Neuronal stem cell (in vitro differentiated cells): ENCODE data around the gene PARVA.

Source experiments
- DNase-seq: peaks from one replicate; pipeline ENCODE4 v3.0.0-alpha.2; 2013; ENCODE audit warnings: low spot score
- H2AFZ ChIP-seq: one replicate; pipeline ENCODE4 v1.6.1; 2013; ENCODE audit warnings: mild to moderate bottlenecking, low read length, inconsistent platforms
- H2AK5ac ChIP-seq: 2 replicates; pipeline ENCODE4 v1.6.1; 2013; ENCODE audit warnings: low read depth, mild to moderate bottlenecking, inconsistent platforms, low read length, moderate library complexity, mixed read lengths
- H2BK120ac ChIP-seq: 2 replicates; pipeline ENCODE4 v1.6.1; 2013; ENCODE audit warnings: low read depth, mild to moderate bottlenecking, inconsistent platforms, low read length, moderate library complexity, mixed read lengths
- H2BK12ac ChIP-seq: one replicate; pipeline ENCODE4 v1.6.1; 2013; ENCODE audit warnings: low read length, inconsistent platforms
- H2BK15ac ChIP-seq: 2 replicates; pipeline ENCODE4 v1.6.1; 2013; ENCODE audit warnings: mild to moderate bottlenecking, low read length, inconsistent platforms, mixed read lengths
- H2BK5ac ChIP-seq: one replicate; pipeline ENCODE4 v1.6.1; 2013; ENCODE audit warnings: inconsistent platforms, mild to moderate bottlenecking, low read length, moderate library complexity
- H3K14ac ChIP-seq: one replicate; pipeline ENCODE4 v1.6.1; 2013; ENCODE audit warnings: low read length, inconsistent platforms
- H3K18ac ChIP-seq: 2 replicates; pipeline ENCODE4 v1.6.1; 2013; ENCODE audit warnings: low read length, inconsistent platforms
- H3K23ac ChIP-seq: 2 replicates; pipeline ENCODE4 v1.6.1; 2013; ENCODE audit warnings: low read depth, mild to moderate bottlenecking, mixed read lengths, low read length, inconsistent platforms; ENCODE audit not compliant: poor library complexity
- H3K27ac ChIP-seq: replicated peaks from 3 replicates; pipeline ENCODE4 v1.5.1; 2013; ENCODE audit warnings: low read length, inconsistent platforms
- H3K27me3 ChIP-seq, 3 experiments: 2 replicates each; pipeline ENCODE4 v1.6.1; 2013; ENCODE audit warnings: low read length in 3 of 3, mild to moderate bottlenecking in 2 of 3, inconsistent platforms in 1 of 3, low read depth in 1 of 3, mixed read lengths in 1 of 3, moderate library complexity in 1 of 3; ENCODE audit not compliant: control insufficient read depth in 3 of 3, insufficient read depth in 3 of 3
- H3K36me3 ChIP-seq, 2 donors: replicated peaks in 1 of 2; 2 replicates each; pipeline ENCODE4 v1.6.1; 2013; ENCODE audit warnings: low read length in 2 of 2; ENCODE audit not compliant: control insufficient read depth in 2 of 2, insufficient read depth in 2 of 2
- H3K4ac ChIP-seq: 2 replicates; pipeline ENCODE4 v1.6.1; 2013; ENCODE audit warnings: inconsistent platforms, mild to moderate bottlenecking, low read length, moderate library complexity
- H3K4me1 ChIP-seq, 2 donors: 1 replicate in 1 of 2; 2 replicates in 1 of 2; pipeline ENCODE4 v1.6.1; 2013; ENCODE audit warnings: low read length in 2 of 2, low read depth in 1 of 2; ENCODE audit not compliant: control insufficient read depth in 2 of 2, insufficient read depth in 1 of 2
- H3K4me2 ChIP-seq: one replicate; pipeline ENCODE4 v1.6.1; 2013; ENCODE audit warnings: mild to moderate bottlenecking, low read length, inconsistent platforms; ENCODE audit not compliant: insufficient read depth, poor library complexity, severe bottlenecking
- H3K4me3 ChIP-seq, 2 donors: 2 replicates each; pipeline ENCODE4 v1.5.1; 2013; ENCODE audit warnings: low read length in 2 of 2, mild to moderate bottlenecking in 2 of 2, inconsistent platforms in 1 of 2, moderate library complexity in 1 of 2
- H3K79me1 ChIP-seq: one replicate; pipeline ENCODE4 v1.6.1; 2013; ENCODE audit warnings: low read depth, mild to moderate bottlenecking, inconsistent platforms, low read length, moderate library complexity
- H3K9ac ChIP-seq: one replicate; pipeline ENCODE4 v1.6.1; 2013; ENCODE audit warnings: mild to moderate bottlenecking, low read depth, low read length, inconsistent platforms; ENCODE audit not compliant: poor library complexity
- H3K9me3 ChIP-seq, 2 donors: replicated peaks in 1 of 2; 2 replicates each; pipeline versions ENCODE3 to v1.6.1; 2013; ENCODE audit warnings: low read length in 2 of 2, mild to moderate bottlenecking in 2 of 2, inconsistent platforms in 1 of 2, low read depth in 1 of 2, mixed read lengths in 1 of 2, moderate library complexity in 1 of 2; ENCODE audit not compliant: control insufficient read depth in 2 of 2, insufficient read depth in 1 of 2
- H4K8ac ChIP-seq: one replicate; pipeline ENCODE4 v1.6.1; 2013; ENCODE audit warnings: low read depth, mild to moderate bottlenecking, inconsistent platforms, low read length, moderate library complexity
- H4K91ac ChIP-seq: one replicate; pipeline ENCODE4 v1.6.1; 2013; ENCODE audit warnings: low read length, low read depth, mild to moderate bottlenecking, inconsistent platforms; ENCODE audit not compliant: poor library complexity
- WGBS, 2 donors: extraction: QIAGEN DNeasy Blood & Tissue Kit; methylation state at CpG; one replicate each; pipeline ENCODE4 v1.1.7; 2013; ENCODE audit warnings: missing lambda C conversion rate in 2 of 2, mixed read lengths in 1 of 2; ENCODE audit not compliant: insufficient read length in 2 of 2, insufficient replicate concordance in 1 of 2; ENCODE audit errors: extremely low coverage in 2 of 2; 5-methylcytosine and 5-hydroxymethylcytosine counted together

Gene PARVA

GRCh38 chr11:12526789-12527188 is 149.4 kb downstream of the PARVA start:
- Histone ChIP-seq H3K36me3 (peaks cover 0 to 2% of the 10 kb centered on the region in 2 donors), H2BK15ac (no peak overlapping the region), H3K27me3 (no peaks in the 10 kb centered on the region), H3K4me1 (no peaks in the 10 kb centered on the region), H4K91ac (no peak overlapping the region), H2BK5ac (no peak overlapping the region), H2AFZ (no peak overlapping the region), H3K79me1 (no peaks in the 10 kb centered on the region), H2BK120ac (no peak overlapping the region), H3K14ac (no peak overlapping the region), H3K27ac (no peak overlapping the region), H3K18ac (no peak overlapping the region), H3K4me2 (no peak overlapping the region), H3K4me3 (no peak overlapping the region), H2BK12ac (no peak overlapping the region), H4K8ac (no peak overlapping the region), H3K9ac (no peak overlapping the region), H3K9me3 (no peaks in the 10 kb centered on the region), H2AK5ac (no peak overlapping the region), H3K4ac (no peak overlapping the region), H3K23ac (no peak overlapping the region)
- DNase-seq = no peak
- WGBS, 2 donors = no CpG with 5 or more reads among the region's 1 CpG

- no peak for DNase-seq
- Histone ChIP-seq H3K9me3 (no peaks in the 10 kb centered on the region), H2BK15ac (no peak overlapping the region), H3K79me1 (no peaks in the 10 kb centered on the region), H2BK120ac (no peak overlapping the region), H3K27me3 (no peaks in the 10 kb centered on the region), H3K4ac (no peak overlapping the region), H3K4me1 (no peaks in the 10 kb centered on the region), H3K4me3 (no peak overlapping the region), H3K9ac (no peak overlapping the region), H2AK5ac (no peak overlapping the region), H3K36me3 (peaks cover 0 to 2% of the 10 kb centered on the region in 2 donors), H3K27ac (no peak overlapping the region), H4K91ac (no peak overlapping the region), H4K8ac (no peak overlapping the region), H3K14ac (no peak overlapping the region), H2BK5ac (no peak overlapping the region), H2BK12ac (no peak overlapping the region), H2AFZ (no peak overlapping the region), H3K4me2 (no peak overlapping the region), H3K18ac (no peak overlapping the region), H3K23ac (no peak overlapping the region)
- no CpG with 5 or more reads among the region's 2 CpGs for WGBS, 2 donors
Observed at GRCh38 chr11:12528487-12528886, 151.1 kb downstream of the PARVA start.

- Histone ChIP-seq H3K27ac (no peak overlapping the region), H3K4ac (no peak overlapping the region), H2BK5ac (no peak overlapping the region), H3K23ac (no peak overlapping the region), H3K9ac (no peak overlapping the region), H3K4me2 (no peak overlapping the region), H3K36me3 (peaks cover 0 to 2% of the 10 kb centered on the region in 2 donors), H3K27me3 (no peaks in the 10 kb centered on the region), H3K14ac (no peak overlapping the region), H2BK12ac (no peak overlapping the region), H3K18ac (no peak overlapping the region), H3K4me3 (no peak overlapping the region), H4K91ac (no peak overlapping the region), H2AFZ (no peak overlapping the region), H4K8ac (no peak overlapping the region), H3K4me1 (no peaks in the 10 kb centered on the region), H3K9me3 (no peaks in the 10 kb centered on the region), H2AK5ac (no peak overlapping the region), H2BK120ac (no peak overlapping the region), H2BK15ac (no peak overlapping the region), H3K79me1 (no peaks in the 10 kb centered on the region)
- WGBS, 2 donors = no CpG with 5 or more reads among the region's 5 CpGs
- DNase-seq = no peak
Observed at GRCh38 chr11:12529041-12529440, 151.7 kb downstream of the PARVA start.

- H3K18ac ChIP-seq = no peak overlapping the region
- no peak overlapping the region for H4K8ac ChIP-seq
- no peak overlapping the region for H2AFZ ChIP-seq
- H2BK12ac ChIP-seq = no peak overlapping the region
- no peak overlapping the region for H3K4ac ChIP-seq
- H3K4me2 ChIP-seq = no peak overlapping the region
- H3K9me3 ChIP-seq = no peaks in the 10 kb centered on the region
- DNase-seq = no peak
- H2BK5ac ChIP-seq = no peak overlapping the region
- no peaks in the 10 kb centered on the region for H3K4me1 ChIP-seq
- no peak overlapping the region for H3K9ac ChIP-seq
- no peak overlapping the region for H3K4me3 ChIP-seq
- H3K23ac ChIP-seq = no peak overlapping the region
- H2BK15ac ChIP-seq = no peak overlapping the region
- no peaks in the 10 kb centered on the region for H3K79me1 ChIP-seq
- H3K36me3 ChIP-seq = peaks cover 0 to 2% of the 10 kb centered on the region in 2 donors
- H2AK5ac ChIP-seq = no peak overlapping the region
- no peaks in the 10 kb centered on the region for H3K27me3 ChIP-seq
- H3K14ac ChIP-seq = no peak overlapping the region
- H2BK120ac ChIP-seq = no peak overlapping the region
- no peak overlapping the region for H4K91ac ChIP-seq
- no peak overlapping the region for H3K27ac ChIP-seq
Observed at GRCh38 chr11:12529793-12530192, 152.4 kb downstream of the PARVA start.
